Omental fat pad (tissue), 4 donors: ENCODE results near the gene LINGO3. TPM values are rescaled to one million over a fixed set of nuclear protein-coding genes. Genes with fewer than 3 reads are reported as not detected.

Experiments used
- ATAC-seq: fragments of 150-250 bp; one replicate; pipeline ENCODE4 v1.9.1; 2016; ENCODE audit warnings: mild to moderate bottlenecking, moderate library complexity; ENCODE audit not compliant: low FRiP score
- DNase-seq: peaks from one replicate; pipeline ENCODE4 v3.0.0-alpha.2; 2019; ENCODE audit warnings: low spot score
- CTCF ChIP-seq, 3 donors: fragments of 450-650 bp; IDR thresholded peaks; one replicate each; pipeline ENCODE4 v1.5.1; 2016 to 2017; ENCODE audit warnings: antibody characterized with exemption in 3 of 3, mild to moderate bottlenecking in 3 of 3, moderate library complexity in 2 of 3
- total RNA-seq, 4 donors: library from RNA; depleted of rRNA; stranded (reverse); fragments of >200 nt; gene quantifications; one replicate each; pipeline ENCODE4 v1.1.0, GENCODE V29; 2016

Gene LINGO3
- total RNA-seq, 4 donors from 2014 or later, result 0.19 TPM; not detected in 3

GRCh38 chr19:2343289-2343982 lies 35.5 kb upstream of the LINGO3 start:
- DNase-seq, result no peak
- no peak for TF ChIP-seq CTCF (IDR thresholded peaks at IDR 0.05)
- no peak for ATAC-seq

GRCh38 chr19:2342656-2343288 lies 34.8 kb upstream of the LINGO3 start:
- no peak for TF ChIP-seq CTCF (IDR thresholded peaks at IDR 0.05)
- ATAC-seq, result no peak

GRCh38 chr19:2341982-2342381 lies 34.0 kb upstream of the LINGO3 start:
- ATAC-seq, result no peak
- no peak for TF ChIP-seq CTCF (IDR thresholded peaks at IDR 0.05)

More at GRCh38 chr19:2342656-2343288, 34.8 kb upstream of the LINGO3 start:
- DNase-seq, result no peak

GRCh38 chr19:2341244-2341751 lies 33.3 kb upstream of the LINGO3 start:
- ATAC-seq (no peak), DNase-seq (no peak)
- TF ChIP-seq CTCF (IDR thresholded peaks at IDR 0.05), result no peak

More at GRCh38 chr19:2341982-2342381, 34.0 kb upstream of the LINGO3 start:
- no peak for DNase-seq

- DNase-seq (no peak), ATAC-seq (no peak)
- TF ChIP-seq CTCF (IDR thresholded peaks at IDR 0.05), result no peak
These were observed 32.7 kb upstream of the LINGO3 start for GRCh38 chr19:2340496-2341243.

- no peak for DNase-seq
- ATAC-seq, result no peak
- no peak for TF ChIP-seq CTCF (IDR thresholded peaks at IDR 0.05)
These were observed 31.8 kb upstream of the LINGO3 start for GRCh38 chr19:2339644-2340310.
